T-helper 1 cell (primary cell): ENCODE data around the gene MAP1A.
A peak's percentile ranks its signal among the peaks of the same experiment; 100 is the strongest.

Experiments
- DNase-seq, 5 donors: peaks; one replicate each; pipeline ENCODE4 v3.0.0-alpha.2; 2012 to 2020

The MAP1A gene

GRCh38 chr15:43511012-43511885 is 6.2 kb upstream of the MAP1A start:
- peak in 2 of 5 donors; percentile 6 to 20 for DNase-seq

- DNase-seq = no peak
Observed at GRCh38 chr15:43513550-43513949, 3.9 kb upstream of the MAP1A start.

GRCh38 chr15:43514241-43515057 is 3.0 kb upstream of the MAP1A start:
- DNase-seq = peak in 1 of 5 donors; percentile 53

- no peak for DNase-seq
Observed at GRCh38 chr15:43515741-43516140, 1.7 kb upstream of the MAP1A start.

DNA sequence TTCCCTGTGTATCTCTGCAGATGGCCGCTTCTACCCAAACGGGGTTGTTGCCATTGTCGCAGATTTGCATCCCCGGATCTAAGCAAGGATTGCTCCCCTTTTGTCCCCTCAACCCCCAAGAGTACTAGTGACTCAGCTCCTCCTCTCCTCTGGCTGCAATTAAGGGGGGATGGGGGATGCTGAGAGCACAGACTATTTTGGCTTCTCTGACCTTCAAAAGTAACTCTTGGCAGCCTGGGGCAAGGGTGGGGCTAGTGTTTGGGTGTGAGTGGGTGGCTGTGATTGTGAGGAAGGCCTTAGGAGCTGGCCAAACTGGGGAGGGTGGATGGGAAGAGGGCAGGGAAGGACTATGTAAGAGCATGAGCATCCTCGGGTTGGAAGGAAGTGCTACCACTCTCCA is 1.2 kb upstream of the MAP1A start:
- no peak for DNase-seq

DNA sequence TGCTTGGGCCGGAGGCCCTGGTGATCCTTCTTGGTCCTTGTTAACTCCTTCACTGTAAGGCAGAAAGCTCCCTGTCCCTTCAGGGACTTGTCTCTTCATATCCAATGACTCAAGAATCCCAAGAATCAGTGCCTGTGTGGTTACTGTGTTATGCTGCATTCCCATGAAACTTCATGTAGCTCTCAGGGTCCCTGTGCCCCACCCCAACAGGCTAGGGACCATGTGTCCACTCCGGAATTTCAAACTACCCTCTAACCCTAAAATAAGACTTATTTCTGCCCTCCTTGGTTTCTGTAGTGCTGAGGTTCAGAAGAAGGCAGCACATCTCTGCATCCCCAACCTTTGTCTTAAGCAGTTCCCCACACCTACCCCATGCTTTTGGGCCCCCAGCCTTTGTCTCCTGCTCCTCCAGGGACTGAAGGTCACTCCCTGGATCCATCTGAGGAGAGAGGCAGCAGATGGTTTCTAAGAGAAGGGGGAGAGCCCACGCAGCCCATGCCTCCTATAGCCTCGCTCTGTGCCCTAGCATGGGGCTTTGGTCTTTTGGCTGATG is 531 bp upstream of the MAP1A start:
- DNase-seq = no peak

DNA sequence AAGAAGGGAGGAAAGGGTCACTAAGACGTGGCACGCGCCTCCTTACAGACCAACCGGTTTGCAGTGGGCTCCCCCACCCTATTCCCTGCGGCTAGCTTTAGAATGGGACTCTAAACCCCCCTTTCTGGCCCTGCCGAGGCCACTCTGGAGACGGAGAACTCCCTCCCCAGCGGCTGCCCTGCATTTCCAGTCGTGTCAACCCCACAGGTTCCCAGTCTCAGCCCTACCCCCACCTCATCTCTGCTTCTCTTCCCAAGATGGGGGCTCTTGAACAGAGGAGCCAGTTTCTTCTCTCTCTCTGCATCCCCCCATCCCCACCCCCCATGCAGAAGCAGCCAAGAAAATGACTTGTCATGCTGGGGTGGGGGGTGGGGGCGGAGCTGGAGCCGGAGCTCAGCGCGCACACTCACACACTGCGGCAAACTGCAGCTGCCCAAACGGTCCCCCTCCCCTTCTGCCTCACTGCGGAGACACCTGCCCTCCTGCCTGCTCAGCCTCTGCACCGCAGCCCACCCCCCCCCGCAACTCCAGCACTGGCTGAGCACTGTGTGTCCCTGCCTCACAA is 871 bp downstream of the MAP1A start:
- no peak for DNase-seq

GRCh38 chr15:43519196-43519595 is 1.8 kb downstream of the MAP1A start:
- no peak for DNase-seq

DNA sequence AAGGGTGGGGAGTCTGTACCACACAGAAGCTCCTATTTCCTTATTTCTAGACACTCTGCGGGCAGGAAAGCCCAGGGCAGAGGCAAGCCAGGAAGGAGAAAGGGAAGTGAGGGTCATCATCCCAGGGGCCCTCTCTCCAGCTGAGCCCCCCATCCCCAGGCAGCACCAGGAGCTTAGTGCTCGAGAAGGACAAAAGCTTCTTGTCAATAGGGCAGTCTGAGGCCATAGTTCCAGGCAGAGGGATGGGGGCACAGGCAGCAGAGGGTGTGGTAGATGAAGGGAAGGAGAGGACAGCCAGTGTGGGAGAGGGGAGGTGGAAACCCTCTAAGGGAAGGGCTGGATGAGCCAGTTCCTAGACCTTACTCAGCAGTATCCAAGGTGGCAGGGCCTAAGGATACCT is 2.7 kb downstream of the MAP1A start:
- DNase-seq = no peak

DNA sequence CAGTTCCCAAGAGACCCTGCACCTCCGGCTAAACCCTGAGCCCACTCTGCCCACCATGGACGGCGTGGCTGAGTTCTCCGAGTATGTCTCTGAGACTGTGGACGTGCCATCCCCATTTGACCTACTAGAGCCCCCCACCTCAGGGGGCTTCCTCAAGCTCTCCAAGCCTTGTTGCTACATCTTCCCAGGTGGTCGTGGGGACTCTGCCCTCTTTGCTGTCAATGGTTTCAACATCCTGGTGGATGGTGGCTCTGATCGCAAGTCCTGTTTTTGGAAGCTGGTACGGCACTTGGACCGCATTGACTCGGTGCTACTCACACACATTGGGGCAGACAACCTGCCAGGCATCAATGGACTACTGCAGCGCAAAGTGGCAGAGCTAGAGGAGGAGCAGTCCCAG is 4.0 kb downstream of the MAP1A start:
- no peak for DNase-seq

- no peak for DNase-seq
Observed at GRCh38 chr15:43522247-43522646, 4.8 kb downstream of the MAP1A start.

DNA sequence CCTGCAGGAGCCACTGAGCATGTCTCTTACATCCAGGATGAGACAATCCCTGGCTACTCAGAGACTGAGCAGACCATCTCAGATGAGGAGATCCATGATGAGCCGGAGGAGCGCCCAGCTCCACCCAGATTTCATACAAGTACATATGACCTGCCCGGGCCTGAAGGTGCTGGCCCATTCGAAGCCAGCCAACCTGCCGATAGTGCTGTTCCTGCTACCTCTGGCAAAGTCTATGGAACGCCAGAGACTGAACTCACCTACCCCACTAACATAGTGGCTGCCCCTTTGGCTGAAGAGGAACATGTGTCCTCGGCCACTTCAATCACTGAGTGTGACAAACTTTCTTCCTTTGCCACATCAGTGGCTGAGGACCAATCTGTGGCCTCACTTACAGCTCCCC is 6.2 kb downstream of the MAP1A start:
- no peak for DNase-seq

DNA sequence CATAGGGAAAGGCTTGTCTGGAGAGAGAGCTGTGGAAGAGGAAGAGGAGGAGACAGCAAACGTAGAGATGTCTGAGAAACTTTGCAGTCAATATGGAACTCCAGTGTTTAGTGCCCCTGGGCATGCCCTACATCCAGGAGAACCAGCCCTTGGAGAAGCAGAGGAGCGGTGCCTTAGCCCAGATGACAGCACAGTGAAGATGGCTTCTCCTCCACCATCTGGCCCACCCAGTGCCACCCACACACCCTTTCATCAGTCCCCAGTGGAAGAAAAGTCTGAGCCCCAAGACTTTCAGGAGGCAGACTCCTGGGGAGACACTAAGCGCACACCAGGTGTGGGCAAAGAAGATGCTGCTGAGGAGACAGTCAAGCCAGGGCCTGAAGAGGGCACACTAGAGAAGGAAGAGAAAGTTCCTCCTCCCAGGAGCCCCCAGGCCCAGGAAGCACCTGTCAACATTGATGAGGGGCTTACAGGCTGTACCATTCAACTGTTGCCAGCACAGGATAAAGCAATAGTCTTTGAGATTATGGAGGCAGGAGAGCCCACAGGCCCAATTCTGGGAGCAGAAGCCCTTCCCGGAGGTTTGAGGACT is 6.9 kb downstream of the MAP1A start:
- no peak for DNase-seq

DNA sequence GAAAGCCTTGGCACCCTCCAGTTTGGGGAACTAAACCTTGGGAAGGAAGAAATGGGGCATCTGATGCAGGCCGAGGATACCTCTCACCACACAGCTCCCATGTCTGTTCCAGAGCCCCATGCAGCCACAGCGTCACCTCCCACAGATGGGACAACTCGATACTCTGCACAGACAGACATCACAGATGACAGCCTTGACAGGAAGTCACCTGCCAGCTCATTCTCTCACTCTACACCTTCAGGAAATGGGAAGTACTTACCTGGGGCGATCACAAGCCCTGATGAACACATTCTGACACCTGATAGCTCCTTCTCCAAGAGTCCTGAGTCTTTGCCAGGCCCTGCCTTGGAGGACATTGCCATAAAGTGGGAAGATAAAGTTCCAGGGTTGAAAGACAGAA is 7.7 kb downstream of the MAP1A start:
- no peak for DNase-seq

- no peak for DNase-seq
Observed at GRCh38 chr15:43526261-43526930, 9.0 kb downstream of the MAP1A start.

- DNase-seq = no peak
Observed at GRCh38 chr15:43527016-43527801, 9.8 kb downstream of the MAP1A start.

DNA sequence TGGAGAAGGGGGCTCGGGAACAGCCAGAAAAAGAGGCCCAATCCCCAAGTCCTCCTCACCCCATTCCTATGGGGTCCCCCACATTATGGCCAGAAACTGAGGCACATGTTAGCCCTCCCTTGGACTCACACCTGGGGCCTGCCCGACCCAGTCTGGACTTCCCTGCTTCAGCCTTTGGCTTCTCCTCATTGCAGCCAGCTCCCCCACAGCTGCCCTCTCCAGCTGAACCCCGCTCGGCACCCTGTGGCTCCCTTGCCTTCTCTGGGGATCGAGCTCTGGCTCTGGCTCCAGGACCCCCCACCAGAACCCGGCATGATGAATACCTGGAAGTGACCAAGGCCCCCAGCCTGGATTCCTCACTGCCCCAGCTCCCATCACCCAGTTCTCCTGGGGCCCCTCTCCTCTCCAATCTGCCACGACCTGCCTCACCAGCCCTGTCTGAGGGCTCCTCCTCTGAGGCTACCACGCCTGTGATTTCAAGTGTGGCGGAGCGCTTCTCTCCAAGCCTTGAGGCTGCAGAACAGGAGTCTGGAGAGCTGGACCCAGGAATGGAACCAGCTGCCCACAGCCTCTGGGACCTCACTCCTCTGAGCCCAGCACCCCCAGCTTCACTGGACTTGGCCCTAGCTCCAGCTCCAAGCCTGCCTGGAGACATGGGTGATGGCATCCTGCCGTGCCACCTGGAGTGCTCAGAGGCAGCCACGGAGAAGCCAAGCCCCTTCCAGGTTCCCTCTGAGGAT is 10.6 kb downstream of the MAP1A start:
- no peak for DNase-seq

DNA sequence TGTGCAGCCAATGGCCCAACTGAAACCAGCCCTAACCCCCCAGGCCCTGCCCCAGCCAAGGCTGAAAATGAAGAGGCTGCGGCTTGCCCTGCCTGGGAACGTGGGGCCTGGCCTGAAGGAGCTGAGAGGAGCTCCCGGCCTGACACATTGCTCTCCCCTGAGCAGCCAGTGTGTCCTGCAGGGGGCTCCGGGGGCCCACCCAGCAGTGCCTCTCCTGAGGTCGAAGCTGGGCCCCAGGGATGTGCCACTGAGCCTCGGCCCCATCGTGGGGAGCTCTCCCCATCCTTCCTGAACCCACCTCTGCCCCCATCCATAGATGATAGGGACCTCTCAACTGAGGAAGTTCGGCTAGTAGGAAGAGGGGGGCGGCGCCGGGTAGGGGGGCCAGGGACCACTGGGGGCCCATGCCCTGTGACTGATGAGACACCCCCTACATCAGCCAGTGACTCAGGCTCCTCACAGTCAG is 11.2 kb downstream of the MAP1A start:
- no peak for DNase-seq

- no peak for DNase-seq
Observed at GRCh38 chr15:43529141-43529540, 11.7 kb downstream of the MAP1A start.

DNA sequence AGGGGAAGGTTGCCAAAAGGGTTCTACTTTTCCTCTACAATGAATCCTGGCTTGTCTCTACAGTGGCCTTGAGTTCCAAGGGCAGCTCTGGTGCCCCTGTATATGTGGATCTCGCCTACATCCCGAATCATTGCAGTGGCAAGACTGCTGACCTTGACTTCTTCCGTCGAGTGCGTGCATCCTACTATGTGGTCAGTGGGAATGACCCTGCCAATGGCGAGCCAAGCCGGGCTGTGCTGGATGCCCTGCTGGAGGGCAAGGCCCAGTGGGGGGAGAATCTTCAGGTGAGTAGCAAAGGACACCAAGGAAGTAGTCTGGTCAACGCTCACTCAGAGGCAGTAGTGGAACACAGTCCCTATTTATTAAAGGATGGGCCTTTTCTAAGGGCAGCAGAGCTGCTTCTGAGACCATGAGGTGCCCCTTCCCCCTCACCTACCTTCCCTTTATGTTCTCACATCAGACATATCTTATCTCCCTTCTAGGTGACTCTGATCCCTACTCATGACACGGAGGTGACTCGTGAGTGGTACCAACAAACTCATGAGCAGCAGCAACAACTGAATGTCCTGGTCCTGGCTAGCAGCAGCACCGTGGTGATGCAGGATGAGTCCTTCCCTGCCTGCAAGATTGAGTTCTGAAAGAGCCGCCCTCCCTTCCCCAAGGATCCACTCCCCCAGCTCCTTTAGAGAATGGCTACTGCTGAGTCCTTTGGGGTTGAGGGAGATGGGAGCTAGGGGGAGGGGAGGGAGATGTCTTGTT is 12.4 kb downstream of the MAP1A start:
- no peak for DNase-seq
